Measurements from ENCODE around the gene CXorf49. TPM values are rescaled to one million over a fixed set of nuclear protein-coding genes. Genes with fewer than 3 reads are reported as not detected.
"Not testable (repeated sequence)": the region's sequence is repeated elsewhere in the genome, so short reads cannot be mapped to it uniquely, and the experiment has no call there.

The CXorf49 gene
- total RNA-seq: not detected
- long read RNA-seq: 0 reads

DNA sequence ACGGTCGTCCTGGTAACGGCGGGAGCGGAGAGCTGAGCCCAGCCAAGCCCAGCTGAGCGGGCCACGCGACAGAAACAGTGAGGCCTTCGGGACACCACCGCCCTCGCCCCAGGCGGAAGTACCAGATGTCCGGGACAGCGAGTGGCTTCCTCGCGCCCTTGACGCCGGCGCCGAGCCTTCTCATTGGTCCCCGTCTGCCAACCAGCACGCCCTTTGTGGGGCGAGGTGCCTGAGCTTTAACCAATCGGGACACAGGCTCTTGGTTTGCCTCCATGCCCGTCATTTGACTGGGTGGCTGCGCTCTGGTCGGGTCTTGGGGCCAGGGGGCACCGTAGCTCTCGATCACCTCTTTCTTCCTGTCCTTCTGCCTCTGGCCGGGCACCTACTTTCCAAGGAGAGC, at the start of gene CXorf49:
TSS of gene CXorf49 (minus strand) at position 101 of the 400 bp plus-strand sequence. CDS start 134 bp downstream, outside the sequence.
- DNase-seq; intact Hi-C loops (cut with micrococcal nuclease); ATAC-seq: not testable (repeated sequence)

DNA sequence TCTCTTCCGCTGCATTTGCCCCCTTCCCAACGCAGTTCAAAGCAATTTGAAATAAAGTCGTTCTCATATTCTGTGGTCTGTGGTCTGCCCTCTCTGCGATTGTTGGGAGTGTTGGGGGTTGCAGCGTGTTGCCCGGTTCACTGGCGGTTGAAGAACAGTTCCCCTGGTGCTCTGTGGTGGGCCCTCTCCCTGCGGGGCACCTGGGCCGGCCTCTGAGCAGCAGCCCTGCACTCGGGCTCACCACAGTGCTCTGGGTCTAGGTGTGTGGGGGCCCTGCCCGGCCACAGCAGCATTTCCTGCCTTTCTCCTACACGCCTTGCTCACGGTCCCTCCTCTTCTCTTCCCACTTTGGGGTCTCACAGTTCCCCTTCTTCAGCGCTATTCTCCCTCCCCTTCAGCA, 49.0 kb upstream of the CXorf49 start:
- intact Hi-C loops (cut with micrococcal nuclease): not testable (repeated sequence)

DNA sequence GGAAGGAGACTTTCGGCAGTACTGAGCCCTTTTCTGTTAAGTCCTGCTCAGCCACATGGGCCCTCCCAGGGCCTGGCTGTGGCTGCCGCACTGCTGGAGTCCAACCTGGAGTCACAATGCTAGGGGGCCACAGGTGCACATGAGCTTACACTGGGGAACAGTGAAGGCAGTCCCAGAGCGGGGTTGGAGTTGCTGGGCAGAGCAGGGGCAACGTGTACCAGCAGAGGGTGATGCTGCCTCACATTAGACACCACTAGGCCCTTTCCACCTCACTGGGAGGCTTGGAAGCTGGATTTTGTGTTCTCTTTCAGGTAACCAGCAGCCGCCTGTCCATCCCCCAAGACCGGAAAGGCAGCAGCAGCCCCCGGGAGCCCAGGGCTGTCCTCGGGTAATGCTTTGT, 47.5 kb upstream of the CXorf49 start:
- DNase-seq; intact Hi-C loops (cut with micrococcal nuclease); ATAC-seq: not testable (repeated sequence)

More for the DNA sequence above, 49.0 kb upstream of the CXorf49 start:
- not testable (repeated sequence) for DNase-seq, ATAC-seq

DNA sequence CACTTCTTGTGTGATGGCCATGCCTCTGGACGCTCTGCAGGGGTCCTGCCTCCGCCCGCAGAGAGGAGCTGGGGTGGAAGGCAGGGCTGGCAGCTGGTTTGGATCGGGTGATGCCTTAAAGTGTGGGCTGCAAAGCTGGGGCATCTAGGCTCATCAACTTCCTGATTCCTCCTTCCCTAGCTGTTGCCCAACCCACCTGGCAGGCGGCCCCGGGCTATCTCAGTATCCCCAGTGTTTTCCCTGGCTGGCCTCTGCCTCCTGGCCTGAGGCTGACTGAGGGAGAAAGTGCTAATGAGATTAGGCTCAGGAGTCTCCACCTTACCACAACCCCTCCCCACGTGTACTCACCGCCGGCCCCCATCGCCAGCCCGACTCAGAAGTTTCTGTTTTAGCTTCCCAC, 46.7 kb upstream of the CXorf49 start:
- intact Hi-C loops (cut with micrococcal nuclease); DNase-seq: not testable (repeated sequence)
- peak; percentile 29 for ATAC-seq

DNA sequence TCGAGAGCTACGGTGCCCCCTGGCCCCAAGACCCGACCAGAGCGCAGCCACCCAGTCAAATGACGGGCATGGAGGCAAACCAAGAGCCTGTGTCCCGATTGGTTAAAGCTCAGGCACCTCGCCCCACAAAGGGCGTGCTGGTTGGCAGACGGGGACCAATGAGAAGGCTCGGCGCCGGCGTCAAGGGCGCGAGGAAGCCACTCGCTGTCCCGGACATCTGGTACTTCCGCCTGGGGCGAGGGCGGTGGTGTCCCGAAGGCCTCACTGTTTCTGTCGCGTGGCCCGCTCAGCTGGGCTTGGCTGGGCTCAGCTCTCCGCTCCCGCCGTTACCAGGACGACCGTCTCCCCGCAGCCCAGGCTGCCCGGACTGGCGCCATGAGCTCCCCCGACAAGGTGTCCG, 45.0 kb upstream of the CXorf49 start, which contains the start of gene CXorf49B:
TSS of gene CXorf49B (plus strand) at position 301 of the 400 bp plus-strand sequence. CDS start at position 376, 75 bp downstream.
- DNase-seq; ATAC-seq; intact Hi-C loops (cut with micrococcal nuclease): not testable (repeated sequence)

DNA sequence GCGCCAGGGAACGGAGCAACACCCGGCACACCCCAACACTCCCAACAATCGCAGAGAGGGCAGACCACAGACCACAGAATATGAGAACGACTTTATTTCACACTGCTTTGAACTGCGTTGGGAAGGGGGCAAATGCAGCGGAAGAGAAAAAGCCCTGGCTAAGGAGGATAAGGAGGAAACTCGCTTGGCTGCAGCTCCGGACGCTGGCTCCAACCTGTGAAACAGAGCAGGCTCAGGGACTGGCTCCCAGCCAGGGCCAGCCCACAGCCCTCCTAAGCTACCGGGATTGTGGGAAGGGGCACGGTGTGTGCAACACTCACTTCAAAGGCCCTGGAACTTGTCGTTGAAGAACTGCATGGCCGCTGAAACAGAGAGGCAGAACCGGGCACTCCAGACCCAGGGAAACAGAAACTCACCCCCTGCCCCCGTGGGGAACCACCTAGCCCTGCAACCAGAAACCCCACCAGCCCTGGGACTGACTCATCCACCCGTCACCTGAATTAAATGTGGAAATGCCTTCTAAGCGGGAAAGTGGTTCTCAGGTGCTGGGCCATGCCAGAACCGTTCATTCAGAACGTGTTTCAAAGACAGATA, 42.7 kb upstream of the CXorf49 start:
- intact Hi-C loops (cut with micrococcal nuclease); ATAC-seq; DNase-seq: not testable (repeated sequence)

DNA sequence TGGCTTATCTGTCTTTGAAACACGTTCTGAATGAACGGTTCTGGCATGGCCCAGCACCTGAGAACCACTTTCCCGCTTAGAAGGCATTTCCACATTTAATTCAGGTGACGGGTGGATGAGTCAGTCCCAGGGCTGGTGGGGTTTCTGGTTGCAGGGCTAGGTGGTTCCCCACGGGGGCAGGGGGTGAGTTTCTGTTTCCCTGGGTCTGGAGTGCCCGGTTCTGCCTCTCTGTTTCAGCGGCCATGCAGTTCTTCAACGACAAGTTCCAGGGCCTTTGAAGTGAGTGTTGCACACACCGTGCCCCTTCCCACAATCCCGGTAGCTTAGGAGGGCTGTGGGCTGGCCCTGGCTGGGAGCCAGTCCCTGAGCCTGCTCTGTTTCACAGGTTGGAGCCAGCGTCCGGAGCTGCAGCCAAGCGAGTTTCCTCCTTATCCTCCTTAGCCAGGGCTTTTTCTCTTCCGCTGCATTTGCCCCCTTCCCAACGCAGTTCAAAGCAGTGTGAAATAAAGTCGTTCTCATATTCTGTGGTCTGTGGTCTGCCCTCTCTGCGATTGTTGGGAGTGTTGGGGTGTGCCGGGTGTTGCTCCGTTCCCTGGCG, 2.3 kb upstream of the CXorf49 start:
- intact Hi-C loops (cut with micrococcal nuclease); ATAC-seq: not testable (repeated sequence)

DNA sequence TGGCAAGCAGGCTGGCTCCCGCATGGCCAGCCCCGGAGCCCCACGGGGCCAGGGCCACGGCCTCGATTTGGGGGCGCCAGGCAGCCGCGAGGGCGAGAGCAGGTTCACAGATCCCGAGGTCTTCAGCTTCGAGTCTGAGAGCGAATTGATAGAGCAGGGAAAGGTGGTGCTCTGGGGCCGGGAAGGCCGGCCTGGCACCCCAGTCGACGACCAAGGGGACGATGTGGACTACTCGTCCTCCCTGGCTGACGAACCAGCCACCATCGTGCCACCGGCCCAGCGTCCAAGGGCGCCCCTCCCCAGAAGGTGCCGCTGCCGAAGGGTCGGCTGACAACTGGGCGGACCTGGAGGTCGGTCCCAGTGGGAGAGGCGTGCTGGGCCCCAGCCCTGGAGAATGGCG, 1.1 kb upstream of the CXorf49 start:
- intact Hi-C loops (cut with micrococcal nuclease); DNase-seq; ATAC-seq: not testable (repeated sequence)

More for the DNA sequence above, 2.3 kb upstream of the CXorf49 start:
- DNase-seq: not testable (repeated sequence)

DNA sequence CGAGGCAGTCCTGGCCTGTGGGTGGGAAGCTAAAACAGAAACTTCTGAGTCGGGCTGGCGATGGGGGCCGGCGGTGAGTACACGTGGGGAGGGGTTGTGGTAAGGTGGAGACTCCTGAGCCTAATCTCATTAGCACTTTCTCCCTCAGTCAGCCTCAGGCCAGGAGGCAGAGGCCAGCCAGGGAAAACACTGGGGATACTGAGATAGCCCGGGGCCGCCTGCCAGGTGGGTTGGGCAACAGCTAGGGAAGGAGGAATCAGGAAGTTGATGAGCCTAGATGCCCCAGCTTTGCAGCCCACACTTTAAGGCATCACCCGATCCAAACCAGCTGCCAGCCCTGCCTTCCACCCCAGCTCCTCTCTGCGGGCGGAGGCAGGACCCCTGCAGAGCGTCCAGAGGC, 1.8 kb downstream of the CXorf49 start:
- intact Hi-C loops (cut with micrococcal nuclease); DNase-seq; ATAC-seq: not testable (repeated sequence)

DNA sequence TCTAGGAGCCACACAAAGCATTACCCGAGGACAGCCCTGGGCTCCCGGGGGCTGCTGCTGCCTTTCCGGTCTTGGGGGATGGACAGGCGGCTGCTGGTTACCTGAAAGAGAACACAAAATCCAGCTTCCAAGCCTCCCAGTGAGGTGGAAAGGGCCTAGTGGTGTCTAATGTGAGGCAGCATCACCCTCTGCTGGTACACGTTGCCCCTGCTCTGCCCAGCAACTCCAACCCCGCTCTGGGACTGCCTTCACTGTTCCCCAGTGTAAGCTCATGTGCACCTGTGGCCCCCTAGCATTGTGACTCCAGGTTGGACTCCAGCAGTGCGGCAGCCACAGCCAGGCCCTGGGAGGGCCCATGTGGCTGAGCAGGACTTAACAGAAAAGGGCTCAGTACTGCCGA, 2.5 kb downstream of the CXorf49 start:
- intact Hi-C loops (cut with micrococcal nuclease); DNase-seq; ATAC-seq: not testable (repeated sequence)

DNA sequence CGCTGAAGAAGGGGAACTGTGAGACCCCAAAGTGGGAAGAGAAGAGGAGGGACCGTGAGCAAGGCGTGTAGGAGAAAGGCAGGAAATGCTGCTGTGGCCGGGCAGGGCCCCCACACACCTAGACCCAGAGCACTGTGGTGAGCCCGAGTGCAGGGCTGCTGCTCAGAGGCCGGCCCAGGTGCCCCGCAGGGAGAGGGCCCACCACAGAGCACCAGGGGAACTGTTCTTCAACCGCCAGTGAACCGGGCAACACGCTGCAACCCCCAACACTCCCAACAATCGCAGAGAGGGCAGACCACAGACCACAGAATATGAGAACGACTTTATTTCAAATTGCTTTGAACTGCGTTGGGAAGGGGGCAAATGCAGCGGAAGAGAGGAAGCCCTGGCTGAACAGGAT, 4.0 kb downstream of the CXorf49 start:
- intact Hi-C loops (cut with micrococcal nuclease); DNase-seq; ATAC-seq: not testable (repeated sequence)

DNA sequence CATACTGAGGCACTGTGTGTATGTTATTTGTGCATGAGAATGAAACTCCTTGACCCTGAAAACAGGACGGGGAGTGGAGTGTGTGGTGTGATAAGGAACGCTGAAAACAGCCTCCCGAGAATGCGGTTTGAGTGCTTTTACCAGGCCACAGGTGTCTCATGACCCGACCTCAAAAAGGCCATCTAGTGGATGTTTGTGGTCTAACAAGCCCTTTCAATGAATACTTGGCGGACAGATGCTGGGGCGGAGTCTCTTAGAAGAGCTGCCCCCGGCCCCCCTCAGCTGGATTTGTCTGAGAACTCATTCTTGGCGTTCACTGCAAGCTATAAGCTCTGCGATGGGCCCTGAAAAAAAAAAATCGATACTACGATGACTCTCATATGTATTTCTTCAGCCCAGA, 15.2 kb downstream of the CXorf49 start:
- intact Hi-C loops (cut with micrococcal nuclease); DNase-seq; ATAC-seq: not testable (repeated sequence)

DNA sequence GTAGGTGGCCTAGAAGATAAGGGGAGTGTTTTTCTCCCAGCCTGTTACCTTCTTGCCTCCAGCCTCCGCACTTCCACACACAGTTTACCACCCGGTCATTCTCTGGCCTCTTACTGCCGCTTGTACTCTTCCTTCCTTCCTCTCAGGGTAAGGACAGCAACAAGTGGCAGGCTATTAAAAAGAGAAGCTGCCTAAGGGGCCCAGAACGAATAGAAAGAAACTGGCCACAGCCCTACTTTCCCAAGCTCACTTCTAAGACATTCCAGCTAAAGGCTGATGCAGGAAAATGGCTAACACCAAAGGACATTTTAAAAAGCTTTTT, 19.1 kb downstream of the CXorf49 start:
- intact Hi-C loops (cut with micrococcal nuclease); DNase-seq: not testable (repeated sequence)
- peak; percentile 43 for ATAC-seq

DNA sequence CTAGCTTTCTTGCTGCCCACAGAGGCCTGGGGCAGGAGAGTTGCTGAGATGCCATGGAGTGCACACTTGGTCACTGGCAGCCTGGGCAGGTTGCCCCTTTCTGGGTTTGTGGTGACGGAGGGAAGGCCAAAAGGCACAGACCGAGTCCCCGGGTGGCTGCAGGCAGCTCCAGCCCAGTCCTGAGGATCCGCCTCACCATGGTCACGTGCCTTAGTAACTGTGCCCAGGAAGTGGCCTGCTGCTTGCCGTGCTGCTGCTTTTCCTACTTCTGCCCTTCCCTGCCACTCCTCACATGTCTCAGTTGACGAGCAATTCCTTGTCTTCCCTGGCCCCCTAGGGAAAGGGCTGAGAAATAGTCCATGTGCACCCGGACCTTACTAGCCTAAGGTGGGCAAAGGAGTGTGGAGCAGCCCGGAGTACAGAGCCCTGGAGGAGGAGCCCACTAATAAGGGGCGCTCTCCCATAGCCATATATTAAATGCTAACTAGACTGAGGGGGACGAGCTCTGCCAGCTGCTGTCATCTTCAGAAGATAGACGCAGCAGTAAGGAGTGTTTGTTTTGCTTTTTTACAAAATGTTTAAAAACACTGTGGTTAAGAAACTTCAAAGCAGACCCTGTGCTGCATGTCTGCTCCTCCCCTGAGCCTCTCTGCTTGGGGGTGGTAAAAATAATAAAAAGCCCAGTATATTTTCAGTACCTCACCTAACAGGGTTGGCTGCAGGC, 19.6 kb downstream of the CXorf49 start:
- DNase-seq; intact Hi-C loops (cut with micrococcal nuclease): not testable (repeated sequence)
- ATAC-seq: peak; percentile 78

DNA sequence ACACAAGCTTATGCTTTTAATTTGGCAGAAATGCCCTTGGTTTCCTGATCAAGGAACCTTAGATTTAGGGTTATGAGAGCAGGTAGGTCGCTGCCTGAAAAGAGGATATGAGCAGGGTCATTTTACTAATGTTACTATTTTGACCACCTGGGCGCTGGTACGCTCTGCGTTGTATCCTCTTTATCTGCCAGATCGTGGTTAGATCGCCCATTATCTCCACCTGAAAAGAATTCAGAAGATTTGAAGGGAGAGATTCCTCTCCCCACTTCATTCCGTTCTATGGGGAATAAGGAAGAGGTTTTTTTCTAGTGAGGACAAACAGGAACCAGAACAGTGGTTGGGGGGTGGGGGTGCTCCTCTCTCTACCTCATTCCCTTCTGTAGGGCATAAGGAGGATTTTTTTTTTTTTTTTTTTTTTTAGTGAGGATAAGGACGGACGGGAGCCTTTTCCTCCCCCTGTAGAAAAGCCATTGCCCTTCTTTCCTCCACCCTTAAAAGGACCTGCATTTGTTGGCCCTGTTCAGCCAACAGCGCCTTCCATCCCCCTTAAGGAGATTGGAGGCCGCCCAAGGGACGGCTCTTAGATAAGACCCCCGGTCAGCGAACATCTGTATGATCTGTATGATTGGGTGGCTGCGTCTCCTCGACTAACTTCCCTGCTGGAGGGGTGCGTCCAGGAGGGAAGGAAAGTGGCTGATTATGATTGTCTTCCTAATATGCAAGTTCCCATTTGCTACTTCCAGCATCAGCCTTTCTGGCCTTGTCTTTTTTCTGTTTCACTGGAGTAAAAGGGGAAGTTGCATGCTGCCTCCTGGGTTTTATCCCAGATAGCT, 20.4 kb downstream of the CXorf49 start:
- DNase-seq; intact Hi-C loops (cut with micrococcal nuclease): not testable (repeated sequence)
- ATAC-seq: peak; percentile 60

DNA sequence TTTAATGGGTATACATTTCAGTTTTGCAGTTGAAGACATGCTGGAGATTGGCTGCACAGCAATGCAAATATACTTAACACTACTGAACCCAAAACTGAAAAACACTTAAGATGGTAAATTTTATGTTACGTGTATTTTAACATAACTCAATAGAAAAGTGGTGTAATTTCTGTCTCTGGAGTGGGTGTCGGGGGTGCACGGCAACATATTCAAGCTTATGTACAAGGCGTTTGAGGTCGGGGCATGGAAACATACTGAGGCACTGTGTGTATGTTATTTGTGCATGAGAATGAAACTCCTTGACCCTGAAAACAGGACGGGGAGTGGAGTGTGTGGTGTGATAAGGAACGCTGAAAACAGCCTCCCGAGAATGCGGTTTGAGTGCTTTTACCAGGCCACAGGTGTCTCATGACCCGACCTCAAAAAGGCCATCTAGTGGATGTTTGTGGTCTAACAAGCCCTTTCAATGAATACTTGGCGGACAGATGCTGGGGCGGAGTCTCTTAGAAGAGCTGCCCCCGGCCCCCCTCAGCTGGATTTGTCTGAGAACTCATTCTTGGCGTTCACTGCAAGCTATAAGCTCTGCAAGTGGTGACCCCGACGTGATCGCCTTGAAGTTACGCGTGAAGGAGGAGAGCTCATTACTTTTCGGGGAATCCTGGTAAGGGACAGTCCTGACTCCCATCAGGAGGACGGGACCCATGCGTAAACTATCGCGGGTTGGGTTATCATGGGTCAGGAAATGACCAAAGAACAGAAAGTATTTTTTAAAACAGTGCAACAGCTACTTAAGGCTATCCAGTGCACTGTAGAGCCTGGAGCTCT, 21.2 kb downstream of the CXorf49 start:
- ATAC-seq: peak; percentile 74
- DNase-seq; intact Hi-C loops (cut with micrococcal nuclease): not testable (repeated sequence)

DNA sequence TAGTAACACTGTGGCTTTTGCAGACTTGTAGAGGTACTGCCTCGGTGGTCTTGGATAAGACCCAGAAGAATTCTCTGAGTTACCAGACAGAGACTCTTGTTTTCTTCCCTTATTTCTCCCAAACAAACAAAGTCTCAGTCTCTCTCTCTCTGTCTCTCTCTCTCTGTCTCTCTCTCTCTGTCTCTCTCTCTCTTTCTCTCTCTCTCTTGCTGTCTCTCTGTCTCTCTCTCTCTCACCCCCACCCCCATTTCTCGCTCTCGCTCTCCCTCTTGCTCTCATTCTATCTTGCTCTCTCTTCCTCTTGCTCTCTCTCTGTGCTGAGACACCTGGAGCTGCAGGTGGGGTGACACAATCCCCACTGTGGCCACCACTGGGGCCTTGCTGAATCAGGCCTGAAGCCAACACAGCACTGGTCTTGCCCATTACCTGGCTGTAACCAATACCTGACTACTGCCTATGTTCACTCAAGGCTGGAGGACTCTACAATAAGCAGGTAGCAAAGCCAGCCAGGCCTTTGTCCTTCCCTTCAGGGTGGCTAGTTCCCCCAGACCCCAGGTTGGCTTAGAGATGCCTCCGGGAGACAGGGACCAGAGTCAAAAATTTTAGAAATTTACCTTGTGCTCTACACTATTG, 38.4 kb downstream of the CXorf49 start:
- intact Hi-C loops (cut with micrococcal nuclease): no loop called here
- ATAC-seq (no peak), DNase-seq (no peak)

DNA sequence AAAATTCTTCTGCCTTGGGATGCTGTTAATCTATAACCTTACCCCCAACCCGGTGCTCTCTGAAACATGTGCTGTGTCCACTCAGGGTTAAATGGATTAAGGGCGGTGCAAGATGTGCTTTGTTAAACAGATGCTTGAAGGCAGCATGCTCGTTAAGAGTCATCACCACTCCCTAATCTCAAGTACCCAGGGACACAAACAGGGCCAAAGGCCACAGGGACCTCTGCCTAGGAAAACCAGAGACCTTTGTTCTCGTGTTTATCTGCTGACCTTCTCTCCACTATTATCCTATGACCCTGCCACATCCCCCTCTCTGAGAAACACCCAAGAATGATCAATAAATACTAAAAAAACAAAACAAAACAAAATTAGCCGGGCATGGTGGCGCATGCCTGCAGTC, 40.9 kb downstream of the CXorf49 start:
- DNase-seq; ATAC-seq; intact Hi-C loops (cut with micrococcal nuclease): not testable (repeated sequence)

Data from left ventricle myocardium superior (tissue), 1 donor.